Fibroblast of pulmonary artery (primary cell): Measurements from ENCODE around the gene KREMEN1.

ENCODE experiments used
- DNase-seq: peaks from one replicate; pipeline ENCODE4 v3.0.0-alpha.2; 2010; ENCODE audit warnings: low read depth
- H3K4me3 ChIP-seq: replicated peaks from 2 replicates; pipeline ENCODE4 v1.5.1; 2011; ENCODE audit warnings: low read depth, mild to moderate bottlenecking, control low read depth, low read length, moderate library complexity
- TF ChIP-seq, protein P1 (sequence below): IDR thresholded peaks from 2 replicates; pipeline ENCODE4 v1.5.1; 2011; ENCODE audit warnings: mild to moderate bottlenecking, control low read depth, low read length, inconsistent platforms; ENCODE audit errors: missing control alignments

KREMEN1 gene

DNA sequence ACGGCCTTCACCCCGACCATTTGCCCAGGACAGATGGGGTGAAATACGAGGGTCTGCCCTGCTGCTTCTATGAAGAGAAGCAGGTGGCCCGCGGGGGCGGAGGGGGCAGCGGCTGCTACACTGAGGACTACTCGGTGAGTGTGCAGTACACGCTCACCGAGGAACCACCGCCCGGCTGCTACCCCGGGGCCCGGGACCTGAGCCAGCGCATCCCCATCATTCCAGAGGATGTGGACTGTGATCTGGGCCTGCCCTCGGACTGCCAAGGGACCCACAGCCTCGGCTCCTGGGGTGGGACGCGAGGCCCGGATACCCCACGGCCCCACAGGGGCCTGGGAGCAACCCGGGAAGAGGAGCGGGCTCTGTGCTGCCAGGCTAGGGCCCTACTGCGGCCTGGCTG lies 22.4 kb upstream of the KREMEN1 start:
- DNase-seq: no peak
- TF ChIP-seq, protein P1, sequence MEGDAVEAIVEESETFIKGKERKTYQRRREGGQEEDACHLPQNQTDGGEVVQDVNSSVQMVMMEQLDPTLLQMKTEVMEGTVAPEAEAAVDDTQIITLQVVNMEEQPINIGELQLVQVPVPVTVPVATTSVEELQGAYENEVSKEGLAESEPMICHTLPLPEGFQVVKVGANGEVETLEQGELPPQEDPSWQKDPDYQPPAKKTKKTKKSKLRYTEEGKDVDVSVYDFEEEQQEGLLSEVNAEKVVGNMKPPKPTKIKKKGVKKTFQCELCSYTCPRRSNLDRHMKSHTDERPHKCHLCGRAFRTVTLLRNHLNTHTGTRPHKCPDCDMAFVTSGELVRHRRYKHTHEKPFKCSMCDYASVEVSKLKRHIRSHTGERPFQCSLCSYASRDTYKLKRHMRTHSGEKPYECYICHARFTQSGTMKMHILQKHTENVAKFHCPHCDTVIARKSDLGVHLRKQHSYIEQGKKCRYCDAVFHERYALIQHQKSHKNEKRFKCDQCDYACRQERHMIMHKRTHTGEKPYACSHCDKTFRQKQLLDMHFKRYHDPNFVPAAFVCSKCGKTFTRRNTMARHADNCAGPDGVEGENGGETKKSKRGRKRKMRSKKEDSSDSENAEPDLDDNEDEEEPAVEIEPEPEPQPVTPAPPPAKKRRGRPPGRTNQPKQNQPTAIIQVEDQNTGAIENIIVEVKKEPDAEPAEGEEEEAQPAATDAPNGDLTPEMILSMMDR: no peak
- H3K4me3 ChIP-seq: no peak overlapping the region

DNA sequence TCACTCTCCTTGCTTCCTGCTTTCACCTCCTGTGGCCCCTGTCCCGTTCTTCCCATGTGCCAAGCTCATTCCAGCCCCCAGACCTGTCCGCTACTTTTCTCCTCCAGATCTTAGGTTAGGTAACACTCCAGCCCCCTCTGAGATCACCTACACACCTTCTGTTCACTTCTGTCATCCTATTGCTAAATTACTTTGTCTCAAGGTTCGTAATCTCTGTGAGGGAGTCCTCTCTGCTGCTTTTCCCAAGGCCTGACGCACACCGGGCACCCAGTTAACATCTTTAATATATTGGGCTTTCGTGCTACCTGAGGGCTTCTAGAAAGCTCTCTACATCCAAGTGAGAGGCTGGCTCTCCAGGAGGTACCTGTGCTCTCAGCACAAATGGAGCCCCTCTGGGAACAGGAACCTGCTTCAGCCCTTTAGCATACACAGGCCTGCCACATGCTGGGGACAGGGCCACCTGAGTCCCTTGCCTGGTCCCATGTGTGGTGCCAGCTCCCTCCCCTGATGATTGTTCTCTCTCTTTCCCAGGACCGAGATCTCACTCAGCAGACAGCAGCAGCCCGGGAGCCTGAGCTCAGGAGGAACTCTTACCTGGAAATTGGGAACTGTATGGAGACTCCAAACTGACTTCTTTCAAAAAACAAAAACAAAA lies 19.7 kb upstream of the KREMEN1 start:
- TF ChIP-seq, protein P1: no peak
- no peak overlapping the region for H3K4me3 ChIP-seq
- no peak for DNase-seq

DNA sequence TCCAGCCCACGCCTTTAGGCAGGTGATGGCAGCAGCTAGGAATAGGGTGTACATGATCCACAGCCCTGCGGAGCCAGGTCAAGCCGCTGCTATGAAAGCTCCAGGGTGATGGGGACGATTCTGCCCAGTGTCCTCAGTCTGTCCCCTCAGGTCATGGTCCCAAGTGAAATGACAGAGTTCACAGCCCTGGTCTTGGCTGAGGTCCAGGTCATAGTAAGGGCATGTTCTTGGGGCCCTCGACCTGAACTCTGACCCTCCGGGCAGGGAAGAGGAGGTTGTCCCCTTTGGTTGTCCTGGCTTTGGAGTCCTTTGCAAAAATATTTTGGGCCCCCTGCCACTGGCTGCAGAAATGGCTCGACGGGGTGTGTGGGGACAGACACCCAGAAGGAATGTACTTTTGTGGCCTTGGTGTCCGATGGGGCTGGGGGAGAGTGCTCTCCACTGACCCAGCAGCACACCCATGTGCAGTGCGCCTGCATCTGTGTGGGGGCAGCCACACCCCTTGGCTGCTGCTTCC lies 18.5 kb upstream of the KREMEN1 start:
- TF ChIP-seq, protein P1: no peak
- DNase-seq: no peak
- H3K4me3 ChIP-seq: no peak overlapping the region

DNA sequence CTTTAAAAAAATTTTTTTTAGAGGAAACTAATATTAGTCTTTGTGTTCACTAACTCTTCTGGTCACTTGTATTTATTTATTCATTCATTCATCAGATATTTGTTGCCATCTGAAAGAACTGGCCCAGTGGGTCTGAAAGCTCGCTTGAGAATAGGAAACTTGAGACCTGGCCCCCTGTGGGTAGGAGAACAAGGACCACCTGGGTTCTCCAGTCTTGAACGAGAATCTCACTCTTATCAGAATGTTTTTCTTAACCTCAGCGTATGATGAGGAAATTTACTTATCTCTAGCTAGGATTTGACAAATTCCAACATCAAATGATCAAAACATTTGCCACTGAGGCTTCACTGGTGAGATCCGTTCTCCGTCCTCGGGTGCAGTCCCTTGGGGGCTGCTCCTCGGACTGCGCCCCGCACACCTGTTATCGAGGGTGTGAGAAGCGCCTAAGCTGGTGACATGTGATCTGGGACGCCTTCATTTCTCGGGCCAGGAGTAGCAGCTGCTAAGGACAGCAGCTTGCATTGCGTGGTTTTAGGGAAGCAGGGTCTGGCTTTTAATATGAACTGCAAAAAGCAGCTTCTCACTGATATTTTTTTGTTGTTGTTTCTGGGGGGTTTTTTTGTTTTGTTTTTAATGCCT lies 17.5 kb upstream of the KREMEN1 start:
- DNase-seq: no peak
- TF ChIP-seq, protein P1: no peak
- H3K4me3 ChIP-seq: no peak overlapping the region

DNA sequence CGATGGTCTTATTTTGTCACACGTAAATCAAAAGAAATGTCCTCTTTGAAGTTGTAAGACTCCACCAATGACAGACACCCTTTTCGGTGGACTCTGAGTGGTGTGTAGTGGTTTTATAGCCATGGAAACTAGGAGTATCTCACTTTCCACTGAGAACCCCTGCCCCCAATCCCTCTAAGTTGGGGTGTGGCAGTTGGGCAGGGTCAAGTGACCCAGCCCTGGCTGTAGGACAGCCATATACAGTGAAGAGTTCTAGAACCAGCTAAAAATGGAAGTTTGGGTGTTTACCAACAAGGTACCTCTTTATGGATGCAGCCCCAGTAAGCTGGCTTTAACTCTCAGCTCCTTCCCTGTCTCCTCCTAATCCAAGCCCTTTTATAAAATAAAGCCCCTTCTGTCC lies 16.4 kb upstream of the KREMEN1 start:
- DNase-seq: no peak
- TF ChIP-seq, protein P1: no peak

DNA sequence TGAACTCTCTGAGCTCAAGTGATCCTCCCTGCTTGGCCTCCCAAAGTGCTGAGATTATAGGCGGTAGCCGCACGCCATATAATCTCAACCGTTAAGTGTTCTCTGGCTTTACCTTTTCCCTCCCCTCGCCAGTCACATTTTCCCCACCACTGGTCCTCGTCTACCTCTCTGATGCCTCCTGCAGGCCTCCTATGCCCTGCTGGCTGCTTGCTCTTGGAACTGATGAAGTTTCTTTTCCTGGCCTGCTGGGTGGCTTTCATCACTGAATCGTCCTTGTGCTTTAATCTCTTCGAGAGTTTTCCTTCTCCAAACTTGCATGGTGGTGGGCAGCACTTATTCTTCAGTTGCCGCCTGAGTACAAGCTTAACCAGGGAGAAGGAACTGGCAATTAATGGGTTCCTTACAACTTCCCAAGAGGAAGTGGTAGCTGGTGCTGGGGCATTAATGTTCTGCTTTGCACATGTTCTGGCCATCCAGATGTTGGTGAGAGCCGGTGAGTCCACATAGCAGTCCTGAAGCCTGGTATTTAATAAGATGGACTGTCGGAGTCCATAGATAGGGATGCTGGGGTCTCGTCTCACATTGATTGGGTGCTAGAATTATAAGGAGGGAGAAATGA lies 12.5 kb upstream of the KREMEN1 start:
- TF ChIP-seq, protein P1: no peak
- no peak for DNase-seq
- H3K4me3 ChIP-seq: no peak overlapping the region

More for the DNA sequence above, 16.4 kb upstream of the KREMEN1 start:
- H3K4me3 ChIP-seq: no peak overlapping the region
